Measurements from ENCODE around the gene LRRC1.
"Not testable (repeated sequence)": the region's sequence is repeated elsewhere in the genome, so short reads cannot be mapped to it uniquely, and the experiment has no call there.

LRRC1 gene

GRCh38 chr6:53794720-53795339 lies at the start of gene LRRC1:
Gene LRRC1 (plus strand): TSS chr6:53795005. CDS start chr6:53795257, 252 bp downstream.
- DNase-seq (ENCODE audit: low read depth), result peak; percentile 90

- no peak for DNase-seq (ENCODE audit: low read depth)
These were observed 48.2 kb upstream of the LRRC1 start for GRCh38 chr6:53746442-53747103.

DNA sequence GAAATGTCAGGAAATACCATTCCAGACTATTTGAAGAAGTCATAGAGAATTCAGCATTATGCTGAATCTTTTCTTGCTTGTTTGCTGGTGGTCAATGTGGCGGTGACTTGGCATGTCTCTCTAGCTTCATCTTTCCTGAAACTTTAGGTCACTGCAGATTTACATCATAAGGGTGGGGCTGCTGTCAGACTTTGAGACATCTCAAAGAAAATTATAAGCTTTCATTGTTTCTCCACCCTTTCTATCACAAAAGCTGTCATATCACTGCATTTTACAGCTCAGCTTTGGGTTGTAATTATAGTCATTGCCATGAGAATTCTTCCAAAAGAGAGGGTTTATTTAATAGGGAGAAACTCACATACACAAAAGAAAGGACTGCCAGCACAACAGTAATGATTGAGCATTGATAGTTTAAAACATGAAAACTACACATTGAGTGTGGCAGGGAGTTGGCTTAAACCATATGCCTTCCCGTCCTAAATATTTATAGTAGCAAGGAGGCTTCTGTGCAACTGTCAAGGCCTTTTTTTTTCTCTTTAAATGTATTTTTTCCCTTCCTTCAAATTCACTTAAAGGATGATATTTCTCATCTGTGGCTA lies 44.7 kb upstream of the LRRC1 start:
- no peak for DNase-seq (ENCODE audit: low read depth)

DNA sequence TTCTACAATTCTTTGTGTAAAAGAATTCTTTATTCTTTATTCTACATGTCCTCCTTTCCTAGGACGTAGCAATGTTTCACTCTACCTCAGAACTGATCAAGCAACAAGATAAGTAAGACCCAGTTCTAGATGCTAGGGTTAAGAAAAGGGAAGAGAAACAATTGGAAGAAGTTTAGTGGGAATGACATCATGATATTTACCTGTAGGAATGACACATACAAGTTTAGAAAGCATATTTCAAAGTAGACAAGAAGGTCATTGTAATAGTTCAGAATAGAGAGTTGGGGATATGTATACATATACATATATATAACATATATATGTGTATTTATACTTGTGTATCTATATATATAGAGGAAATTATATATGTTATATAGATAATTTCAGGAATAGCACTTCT lies 43.4 kb upstream of the LRRC1 start:
- no peak for DNase-seq (ENCODE audit: low read depth)

DNA sequence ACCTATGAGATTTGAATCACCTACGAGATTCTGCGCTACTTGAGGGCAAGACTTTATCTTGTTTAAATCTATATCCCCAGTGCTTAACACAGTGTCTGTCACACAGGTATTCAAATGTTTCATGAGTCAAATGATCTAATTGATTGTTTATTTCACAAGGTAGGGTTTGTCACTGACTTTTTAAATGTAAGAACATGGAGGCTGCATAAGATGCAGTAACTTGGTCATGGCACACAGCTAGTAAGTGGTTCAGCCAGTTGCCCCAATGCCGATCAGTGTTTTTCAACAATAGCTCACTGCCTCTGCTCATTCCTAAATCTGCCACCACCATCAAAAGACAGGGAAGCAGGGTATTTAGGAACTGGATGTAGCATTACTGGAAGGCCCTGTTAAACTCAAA lies 42.4 kb upstream of the LRRC1 start:
- DNase-seq (ENCODE audit: low read depth), result no peak

DNA sequence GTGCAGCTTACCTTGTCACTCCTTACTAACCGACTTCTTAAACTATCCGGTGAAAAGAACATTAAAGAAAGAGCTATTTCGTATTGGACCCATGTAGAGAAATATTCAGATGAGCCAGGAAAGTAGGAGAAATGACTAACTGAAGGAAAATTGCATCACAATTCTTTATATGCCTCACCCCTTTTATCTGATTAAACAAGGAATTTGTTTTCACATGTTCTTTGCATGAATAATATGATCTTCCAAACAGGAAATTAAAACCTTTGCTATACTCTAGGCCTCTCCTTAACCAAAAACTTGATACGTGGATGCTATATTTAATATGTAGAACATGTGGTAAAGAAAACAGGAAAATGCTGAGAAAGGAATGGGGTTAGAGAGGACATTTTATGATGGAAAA lies 41.9 kb upstream of the LRRC1 start:
- peak; percentile 82 for DNase-seq (ENCODE audit: low read depth)

- DNase-seq (ENCODE audit: low read depth), result no peak
These were observed 40.5 kb upstream of the LRRC1 start for GRCh38 chr6:53754330-53754729.

- DNase-seq (ENCODE audit: low read depth), result no peak
These were observed 38.4 kb upstream of the LRRC1 start for GRCh38 chr6:53756396-53756795.

GRCh38 chr6:53758496-53758895 lies 36.3 kb upstream of the LRRC1 start:
- no peak for DNase-seq (ENCODE audit: low read depth)

- peak; percentile 49 for DNase-seq (ENCODE audit: low read depth)
These were observed 33.8 kb upstream of the LRRC1 start for GRCh38 chr6:53761036-53761435.

GRCh38 chr6:53765270-53765669 lies 29.5 kb upstream of the LRRC1 start:
- peak; percentile 90 for DNase-seq (ENCODE audit: low read depth)

DNA sequence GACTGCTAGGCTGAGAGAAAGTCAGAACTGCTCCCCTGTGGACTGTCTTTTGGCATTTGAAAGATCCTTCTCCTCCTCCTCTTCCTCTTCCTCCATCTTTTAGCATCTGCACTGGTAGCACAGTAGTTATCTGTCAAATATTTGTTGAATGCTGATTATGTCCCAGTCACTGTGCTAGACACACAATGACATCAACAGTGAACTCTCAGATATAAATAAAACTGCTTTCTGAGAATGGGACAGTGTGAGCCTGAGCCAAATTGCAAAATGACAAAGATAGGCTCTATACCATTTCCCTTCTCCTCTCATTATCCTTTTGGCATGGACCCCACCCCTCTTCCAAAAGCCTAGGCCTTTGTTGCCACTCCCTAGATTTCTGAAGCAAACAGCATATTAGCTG lies 27.9 kb upstream of the LRRC1 start:
- no peak for DNase-seq (ENCODE audit: low read depth)

DNA sequence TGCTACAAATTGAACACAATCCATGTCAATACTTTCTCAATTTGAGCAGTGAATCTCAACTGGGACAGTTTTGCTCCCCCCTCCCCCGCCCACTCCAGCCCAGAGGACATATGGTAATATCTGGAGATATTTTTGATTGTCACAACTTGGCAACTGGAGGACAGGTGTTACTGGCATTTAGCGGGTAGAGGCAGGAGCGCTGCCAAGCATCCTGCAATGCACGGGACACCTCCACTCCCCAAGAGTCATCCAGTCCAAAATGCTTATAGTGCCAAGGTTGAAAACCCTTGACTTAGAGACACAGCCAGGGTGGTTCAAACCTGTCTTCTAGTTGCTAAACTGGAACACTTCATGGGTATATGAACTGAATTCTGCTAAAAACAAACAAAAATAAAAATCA lies 26.9 kb upstream of the LRRC1 start:
- DNase-seq (ENCODE audit: low read depth), result no peak

- peak; percentile 37 for DNase-seq (ENCODE audit: low read depth)
These were observed 26.2 kb upstream of the LRRC1 start for GRCh38 chr6:53768636-53769035.

DNA sequence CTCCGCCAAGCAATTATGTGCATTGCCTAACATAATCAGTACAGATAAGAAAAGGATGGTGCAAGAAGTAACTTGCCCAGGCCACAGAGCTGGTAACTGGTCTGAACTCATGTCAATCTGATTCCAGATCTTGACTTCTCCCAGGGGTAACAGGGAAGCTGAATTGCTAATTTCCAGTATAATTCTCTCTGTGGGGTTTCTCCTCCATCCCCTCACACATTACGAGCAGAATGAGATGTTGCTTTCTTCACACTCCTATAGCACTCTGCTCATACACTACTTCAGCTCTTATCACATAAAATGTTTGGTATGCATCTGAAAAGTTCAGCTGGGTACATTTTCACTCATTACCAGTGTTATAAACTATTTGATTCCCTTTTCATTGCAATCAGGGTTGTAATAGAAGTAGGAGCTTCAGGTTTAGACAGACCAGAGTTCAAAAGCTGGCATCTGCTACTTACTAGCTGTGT lies 24.0 kb upstream of the LRRC1 start:
- peak; percentile 53 for DNase-seq (ENCODE audit: low read depth)

GRCh38 chr6:53771785-53772624 lies 22.8 kb upstream of the LRRC1 start:
- DNase-seq (ENCODE audit: low read depth), result peak; percentile 90

DNA sequence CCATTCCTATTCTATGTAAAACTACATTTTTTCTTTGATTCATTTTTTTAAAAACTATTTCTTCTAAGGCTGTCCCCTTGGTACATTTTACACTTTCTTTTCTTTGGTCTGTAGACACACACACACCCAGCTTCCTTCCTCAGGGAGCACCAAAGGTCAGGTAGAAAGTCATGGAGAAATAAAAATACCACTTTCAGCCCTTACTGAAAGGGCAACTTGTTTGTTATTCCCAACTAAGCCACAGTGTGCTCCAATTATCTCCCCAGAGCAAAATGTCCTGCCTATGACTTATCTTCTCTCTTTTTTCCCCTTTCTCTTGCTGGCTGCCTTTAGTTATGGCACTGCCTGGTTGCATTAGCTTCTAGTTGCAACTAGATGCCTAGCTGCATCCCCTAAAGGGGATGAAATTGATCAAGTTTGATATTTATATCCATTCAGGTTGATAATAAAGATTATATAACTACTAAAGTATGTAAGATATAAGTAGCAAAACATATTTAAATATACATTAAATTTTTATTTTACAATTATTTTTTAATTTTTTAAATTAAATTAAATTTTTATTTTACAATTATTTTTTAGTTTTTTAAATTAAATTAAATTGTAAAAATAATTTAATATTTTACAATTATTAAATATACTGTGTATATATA lies 21.6 kb upstream of the LRRC1 start:
- no peak for DNase-seq (ENCODE audit: low read depth)

DNA sequence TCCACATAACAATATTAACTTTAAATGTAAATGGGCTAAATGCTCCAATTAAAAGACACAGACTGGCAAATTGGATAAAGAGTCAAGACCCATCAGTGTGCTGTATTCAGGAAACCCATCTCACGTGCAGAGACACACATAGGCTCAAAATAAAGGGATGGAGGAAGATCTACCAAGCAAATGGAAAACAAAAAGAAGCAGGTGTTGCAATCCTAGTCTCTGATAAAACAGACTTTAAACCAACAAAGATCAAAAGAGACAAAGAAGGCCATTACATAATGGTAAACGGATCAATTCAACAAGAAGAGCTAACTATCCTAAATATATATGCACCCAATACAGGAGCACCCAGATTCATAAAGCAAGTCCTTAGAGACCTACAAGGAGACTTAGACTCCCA lies 18.7 kb upstream of the LRRC1 start:
- not testable (repeated sequence) for DNase-seq (ENCODE audit: low read depth)

DNA sequence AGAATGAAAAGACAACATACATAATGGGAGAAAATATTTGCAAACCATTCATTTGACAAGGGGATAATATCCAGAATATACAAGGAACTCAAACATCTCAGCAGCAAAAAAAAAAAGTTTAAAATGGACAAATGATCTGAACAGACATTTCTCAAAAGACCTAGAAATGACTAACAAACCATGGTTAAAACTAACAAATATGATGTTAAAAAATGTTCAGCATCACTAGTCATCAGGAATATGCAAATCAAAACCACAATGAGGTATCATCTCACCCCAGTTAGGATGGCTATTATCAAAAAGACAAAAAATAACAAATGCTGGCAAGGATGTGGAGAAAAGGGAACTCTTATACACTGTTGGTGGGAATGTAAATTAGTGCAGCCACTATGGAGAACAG lies 9.8 kb upstream of the LRRC1 start:
- peak; percentile 23 for DNase-seq (ENCODE audit: low read depth)

GRCh38 chr6:53786832-53787231 lies 8.0 kb upstream of the LRRC1 start:
- DNase-seq (ENCODE audit: low read depth), result no peak

DNA sequence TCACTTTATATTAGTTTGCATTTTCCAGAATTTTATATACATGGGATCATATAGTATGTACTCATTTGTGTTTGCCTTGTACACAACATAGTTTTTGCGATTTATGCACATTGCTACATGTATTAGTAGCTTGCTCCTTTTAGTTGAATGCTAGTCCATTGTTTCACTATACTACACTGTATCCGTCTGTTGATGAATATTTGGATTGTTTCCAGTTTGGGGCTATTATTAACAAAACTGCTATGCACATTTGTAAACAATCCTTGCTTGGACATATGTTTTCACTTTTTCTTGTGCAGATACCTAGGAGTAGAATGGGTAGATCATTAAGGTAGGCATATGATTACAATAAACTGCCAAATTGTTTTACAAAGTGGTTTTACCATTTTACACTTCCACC lies 3.9 kb upstream of the LRRC1 start:
- DNase-seq (ENCODE audit: low read depth), result peak; percentile 36

- peak; percentile 51 for DNase-seq (ENCODE audit: low read depth)
These were observed 2.8 kb upstream of the LRRC1 start for GRCh38 chr6:53792016-53792415.
